GM12864 (cell line): ENCODE measurements around the gene PLPP3.

Experiments used
- DNase-seq: peaks from one replicate; pipeline ENCODE4 v3.0.0-alpha.2; 2011; ENCODE audit warnings: low read depth
- H3K4me3 ChIP-seq: 2 replicates; pipeline ENCODE4 v1.5.1; 2011; ENCODE audit warnings: mild to moderate bottlenecking, low read depth, low read length, control low read depth
- CTCF ChIP-seq: IDR thresholded peaks from 2 replicates; pipeline ENCODE4 v1.5.1; 2011; ENCODE audit warnings: low read depth, mild to moderate bottlenecking, moderate library complexity, low read length, control low read depth, inconsistent platforms; ENCODE audit errors: missing control alignments

Gene PLPP3

GRCh38 chr1:56515898-56516538, 63.3 kb downstream of the PLPP3 start:
- TF ChIP-seq CTCF: no peak
- DNase-seq: no peak
- H3K4me3 ChIP-seq: no peak overlapping the region

GRCh38 chr1:56512724-56513494, 66.5 kb downstream of the PLPP3 start:
- TF ChIP-seq CTCF: no peak

GRCh38 chr1:56511766-56512165, 67.6 kb downstream of the PLPP3 start:
- DNase-seq: no peak
- no peak for TF ChIP-seq CTCF

More at GRCh38 chr1:56512724-56513494, 66.5 kb downstream of the PLPP3 start:
- H3K4me3 ChIP-seq: no peak overlapping the region
- DNase-seq: no peak

GRCh38 chr1:56511364-56511763, 68.0 kb downstream of the PLPP3 start:
- DNase-seq: no peak
- TF ChIP-seq CTCF: no peak

More at GRCh38 chr1:56511766-56512165, 67.6 kb downstream of the PLPP3 start:
- H3K4me3 ChIP-seq: no peak overlapping the region

GRCh38 chr1:56510642-56511021, 68.7 kb downstream of the PLPP3 start:
- no peak overlapping the region for H3K4me3 ChIP-seq
- no peak for TF ChIP-seq CTCF
- DNase-seq: no peak

More at GRCh38 chr1:56511364-56511763, 68.0 kb downstream of the PLPP3 start:
- H3K4me3 ChIP-seq: no peak overlapping the region

GRCh38 chr1:56509713-56510641, 69.4 kb downstream of the PLPP3 start:
- no peak overlapping the region for H3K4me3 ChIP-seq
- TF ChIP-seq CTCF: no peak
- no peak for DNase-seq
